HG02759 (cell line): ENCODE measurements around the gene GDF2.

ENCODE experiments used
- ATAC-seq: cut with Tn5 transposase; IDR thresholded peaks from one replicate; pipeline ENCODE4 v1.9.1; 2021; ENCODE audit warnings: mild to moderate bottlenecking, moderate library complexity; ENCODE audit not compliant: unreplicated experiment

Gene GDF2

GRCh38 chr10:47311193-47311931, 10.9 kb upstream of the GDF2 start:
- no peak for ATAC-seq

- peak; percentile 73 for ATAC-seq
Observed at GRCh38 chr10:47311932-47312662, 10.2 kb upstream of the GDF2 start.

DNA sequence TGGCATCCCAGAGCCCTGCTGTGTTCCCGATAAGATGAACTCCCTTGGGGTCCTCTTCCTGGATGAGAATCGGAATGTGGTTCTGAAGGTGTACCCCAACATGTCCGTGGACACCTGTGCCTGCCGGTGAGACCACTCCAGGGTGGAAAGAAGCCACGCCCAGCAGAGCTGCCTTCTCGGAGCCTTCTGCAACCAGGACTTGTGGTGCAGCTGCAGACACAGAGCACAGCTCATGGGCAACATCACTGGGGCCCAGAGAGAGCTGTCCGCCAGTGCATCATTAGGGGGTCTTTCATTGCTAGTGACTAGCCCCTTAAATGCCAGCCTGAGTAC, 9.6 kb upstream of the GDF2 start:
- no peak for ATAC-seq

DNA sequence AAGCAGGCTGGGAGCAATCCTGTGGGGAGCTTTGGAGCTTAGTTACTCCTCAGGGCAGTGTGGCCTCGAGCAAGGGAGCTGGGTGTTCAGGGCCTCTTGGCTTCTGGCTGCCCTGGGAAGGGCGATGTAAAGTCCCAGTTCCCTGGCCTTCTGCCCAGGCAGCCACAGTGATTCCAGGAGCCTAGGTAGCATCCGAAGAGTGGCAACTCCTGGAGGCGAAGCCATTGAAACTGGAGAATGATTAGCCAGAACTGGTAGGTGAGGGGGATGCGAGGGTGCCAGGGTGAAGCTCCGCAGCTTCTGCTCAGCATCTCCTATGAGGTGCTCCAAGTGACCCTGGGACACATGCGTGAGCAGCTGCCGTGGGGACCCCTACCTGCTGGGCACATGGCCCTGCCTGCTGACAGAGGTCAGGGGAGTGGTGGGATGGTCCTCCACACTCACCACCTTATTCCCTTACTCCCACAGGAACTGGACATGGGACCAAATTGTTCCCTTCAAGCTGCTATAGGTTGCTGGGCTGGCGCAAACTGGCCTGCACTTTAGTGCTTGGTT, 7.8 kb upstream of the GDF2 start:
- ATAC-seq = no peak

GRCh38 chr10:47315421-47315820, 6.8 kb upstream of the GDF2 start:
- ATAC-seq = no peak

- no peak for ATAC-seq
Observed at GRCh38 chr10:47316131-47316530, 6.1 kb upstream of the GDF2 start.

- no peak for ATAC-seq
Observed at GRCh38 chr10:47317251-47317650, 5.0 kb upstream of the GDF2 start.

DNA sequence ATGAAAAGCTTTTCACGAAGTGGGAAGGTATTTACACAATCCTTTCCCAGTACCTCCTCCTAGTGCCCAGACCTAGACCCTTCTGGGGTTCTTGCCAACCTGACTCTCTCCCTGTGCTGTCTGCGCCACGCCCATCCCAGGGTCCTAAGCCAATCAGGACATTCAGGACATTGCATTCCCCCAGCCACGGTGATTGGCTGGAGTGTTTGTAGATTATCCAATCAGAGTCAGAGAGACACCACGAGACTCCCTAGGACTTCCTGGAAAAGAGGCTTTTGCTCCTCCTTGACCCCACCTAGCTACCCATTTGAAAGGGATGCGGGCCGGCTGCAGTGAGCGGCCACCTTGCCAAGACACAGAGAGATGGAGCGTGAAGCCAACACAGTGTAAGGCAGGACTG, 3.5 kb upstream of the GDF2 start:
- no peak for ATAC-seq

- ATAC-seq = no peak
Observed at GRCh38 chr10:47319784-47320183, 2.5 kb upstream of the GDF2 start.

GRCh38 chr10:47320812-47321211, 1.4 kb upstream of the GDF2 start:
- ATAC-seq = no peak

DNA sequence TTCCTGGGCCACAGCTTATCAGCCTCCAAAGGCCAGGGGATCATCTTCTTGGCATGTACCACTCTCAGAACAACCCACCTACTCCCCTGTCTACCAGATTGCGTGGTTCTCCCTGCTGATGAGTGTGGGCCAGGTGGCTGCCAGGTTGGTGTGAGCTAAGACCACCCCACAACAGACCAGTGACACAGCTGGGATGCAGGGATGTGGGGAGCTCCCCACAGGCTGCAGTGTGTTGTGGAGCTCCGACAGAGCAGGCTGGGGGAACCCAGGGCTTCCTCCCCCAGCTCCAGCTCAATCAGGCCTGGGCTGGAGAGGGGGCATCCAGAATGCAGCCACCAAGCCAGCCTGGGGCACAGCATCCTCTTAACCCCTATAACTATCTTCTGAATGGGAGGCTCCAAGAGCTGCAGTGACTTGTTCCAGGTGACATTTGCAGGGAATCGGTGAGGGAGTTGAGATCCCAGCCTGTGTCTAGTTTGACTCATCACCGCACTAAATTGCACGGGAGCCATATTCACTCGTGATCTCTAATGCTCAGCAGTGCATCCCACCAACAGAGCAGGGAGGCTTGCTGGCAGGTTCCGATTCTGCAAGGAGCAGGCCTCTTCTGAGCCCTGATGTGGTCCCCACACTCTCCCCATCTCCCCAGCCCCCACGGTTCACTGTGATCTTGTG, 596 bp upstream of the GDF2 start:
- ATAC-seq = no peak

DNA sequence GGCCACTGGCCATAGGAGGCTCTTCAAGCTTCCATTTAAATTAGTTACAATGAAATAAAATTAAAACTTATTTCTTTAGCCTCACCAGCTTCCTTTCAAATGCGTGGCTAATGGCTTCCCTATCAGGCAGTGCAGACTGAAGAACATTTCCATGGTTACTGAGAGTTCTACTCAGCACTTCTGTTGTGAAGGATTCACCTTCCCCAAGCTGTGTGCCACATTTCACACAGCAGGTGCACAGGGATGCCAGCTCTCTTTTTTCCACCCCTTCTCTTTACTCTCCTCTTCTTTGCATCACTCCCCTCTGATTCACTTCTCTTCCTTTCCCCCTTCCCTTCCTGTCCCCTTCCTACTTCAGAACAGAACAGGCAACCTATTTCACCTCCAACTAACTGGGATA, 833 bp downstream of the GDF2 start:
- no peak for ATAC-seq

DNA sequence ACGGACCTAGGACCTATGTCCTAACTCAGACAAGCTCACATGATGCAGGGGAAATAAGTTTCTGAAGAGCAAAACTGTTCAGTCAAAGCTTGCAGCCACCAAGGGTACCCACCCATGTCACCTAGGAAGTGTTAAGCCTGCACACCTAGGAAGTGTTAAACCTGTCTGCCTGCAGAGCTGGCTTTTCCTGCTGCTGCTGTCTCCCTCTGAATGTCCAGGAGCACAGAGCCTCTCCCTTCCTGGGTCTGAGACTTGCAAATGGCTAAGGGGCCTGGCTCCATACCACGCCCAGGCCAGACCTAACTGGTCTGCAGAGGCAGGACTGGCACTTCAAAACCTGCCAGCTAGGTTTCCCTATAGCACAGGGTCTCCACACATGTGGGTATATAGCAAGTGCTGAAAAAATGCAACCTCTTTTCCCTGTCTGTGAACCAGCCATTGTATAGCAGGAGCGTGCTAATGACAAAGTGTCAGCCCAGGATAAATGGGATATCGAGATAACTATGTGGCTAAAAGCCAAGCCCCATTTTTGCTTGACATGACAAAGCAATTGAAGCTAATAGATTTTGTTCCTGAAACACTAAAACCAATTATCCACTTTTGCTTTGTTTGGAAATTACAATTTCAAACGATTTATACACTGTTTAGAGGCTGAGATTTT, 1.5 kb downstream of the GDF2 start:
- no peak for ATAC-seq

DNA sequence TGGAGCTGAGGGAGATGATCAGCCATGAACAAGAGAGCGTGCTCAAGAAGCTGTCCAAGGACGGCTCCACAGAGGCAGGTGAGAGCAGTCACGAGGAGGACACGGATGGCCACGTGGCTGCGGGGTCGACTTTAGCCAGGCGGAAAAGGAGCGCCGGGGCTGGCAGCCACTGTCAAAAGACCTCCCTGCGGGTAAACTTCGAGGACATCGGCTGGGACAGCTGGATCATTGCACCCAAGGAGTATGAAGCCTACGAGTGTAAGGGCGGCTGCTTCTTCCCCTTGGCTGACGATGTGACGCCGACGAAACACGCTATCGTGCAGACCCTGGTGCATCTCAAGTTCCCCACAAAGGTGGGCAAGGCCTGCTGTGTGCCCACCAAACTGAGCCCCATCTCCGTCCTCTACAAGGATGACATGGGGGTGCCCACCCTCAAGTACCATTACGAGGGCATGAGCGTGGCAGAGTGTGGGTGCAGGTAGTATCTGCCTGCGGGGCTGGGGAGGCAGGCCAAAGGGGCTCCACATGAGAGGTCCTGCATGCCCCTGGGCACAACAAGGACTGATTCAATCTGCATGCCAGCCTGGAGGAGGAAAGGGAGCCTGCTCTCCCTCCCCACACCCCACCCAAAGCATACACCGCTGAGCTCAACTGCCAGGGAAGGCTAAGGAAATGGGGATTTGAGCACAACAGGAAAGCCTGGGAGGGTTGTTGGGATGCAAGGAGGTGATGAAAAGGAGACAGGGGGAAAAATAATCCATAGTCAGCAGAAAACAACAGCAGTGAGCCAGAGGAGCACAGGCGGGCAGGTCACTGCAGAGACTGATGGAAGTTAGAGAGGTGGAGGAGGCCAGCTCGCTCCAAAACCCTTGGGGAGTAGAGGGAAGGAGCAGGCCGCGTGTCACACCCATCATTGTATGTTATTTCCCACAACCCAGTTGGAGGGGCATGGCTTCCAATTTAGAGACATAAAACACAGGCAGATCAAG, 3.3 kb downstream of the GDF2 start:
- ATAC-seq = no peak

DNA sequence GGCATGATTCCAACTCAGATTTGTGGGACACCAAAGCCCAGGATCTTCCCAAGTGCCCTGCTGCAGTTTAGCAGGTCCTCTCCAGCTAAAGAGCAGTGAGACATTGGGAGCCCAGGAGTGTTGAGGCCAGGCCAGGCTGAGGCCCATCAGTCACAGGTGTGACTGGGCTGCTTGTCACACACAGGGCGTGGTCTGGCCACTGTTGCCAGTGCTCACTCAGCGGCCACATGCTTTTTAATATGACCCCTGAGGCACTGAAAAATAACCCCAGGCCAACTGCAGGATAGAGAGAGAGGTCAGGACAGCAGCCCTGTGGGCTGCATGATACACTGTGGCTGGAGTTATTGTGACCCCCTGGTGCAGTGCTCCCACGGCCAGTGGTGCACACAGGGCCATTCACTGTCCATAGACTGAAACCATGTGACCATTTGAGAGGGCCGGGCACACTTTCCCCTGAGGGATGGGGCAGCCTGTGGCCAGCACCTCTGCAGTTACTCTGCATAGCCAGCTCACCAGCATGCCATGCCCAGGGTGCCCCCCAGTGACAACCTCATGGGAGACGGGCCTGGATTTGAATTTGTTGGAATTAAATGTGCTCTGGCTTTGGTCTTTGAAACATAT, 4.2 kb downstream of the GDF2 start:
- no peak for ATAC-seq

DNA sequence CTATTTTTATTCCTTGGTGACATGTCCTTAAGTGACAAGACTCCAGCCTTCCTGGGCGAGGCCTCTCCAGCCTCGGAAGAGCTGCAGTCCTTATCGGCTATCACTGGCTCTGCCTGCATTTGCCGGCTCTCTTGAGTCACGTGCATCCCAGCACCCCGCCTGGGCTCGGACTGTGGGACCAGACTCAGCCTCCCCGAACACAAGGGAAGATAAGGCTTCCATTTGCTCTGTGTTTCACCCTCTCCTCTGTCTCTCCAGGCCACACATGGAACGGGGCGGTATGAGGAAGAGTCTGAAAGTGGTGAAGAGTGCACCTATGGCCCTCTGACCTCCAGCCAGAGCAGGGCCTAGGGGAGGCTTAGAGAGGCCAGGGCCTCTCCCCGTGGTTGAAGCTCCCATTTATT, 4.7 kb downstream of the GDF2 start:
- no peak for ATAC-seq

DNA sequence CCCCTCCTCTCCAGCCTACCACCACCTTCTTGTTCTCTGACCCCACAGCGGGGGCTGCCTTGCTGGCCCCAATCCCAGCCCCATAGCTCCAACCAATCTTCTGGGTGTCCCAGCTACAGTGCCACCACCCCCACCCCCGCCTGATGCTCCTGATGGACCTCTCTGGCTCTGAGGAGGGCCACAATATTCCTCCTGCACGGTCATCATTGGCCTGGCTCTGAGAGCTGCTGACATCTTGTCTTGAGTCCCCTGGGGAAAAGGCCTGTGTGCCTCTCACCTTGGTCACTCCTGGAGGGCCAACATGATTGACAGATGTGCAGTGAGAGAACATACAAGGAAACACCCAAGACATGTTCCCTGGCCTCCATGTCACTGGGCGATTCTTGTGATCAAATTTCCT, 7.6 kb downstream of the GDF2 start:
- ATAC-seq = no peak

- ATAC-seq = no peak
Observed at GRCh38 chr10:47330366-47330765, 8.1 kb downstream of the GDF2 start.

DNA sequence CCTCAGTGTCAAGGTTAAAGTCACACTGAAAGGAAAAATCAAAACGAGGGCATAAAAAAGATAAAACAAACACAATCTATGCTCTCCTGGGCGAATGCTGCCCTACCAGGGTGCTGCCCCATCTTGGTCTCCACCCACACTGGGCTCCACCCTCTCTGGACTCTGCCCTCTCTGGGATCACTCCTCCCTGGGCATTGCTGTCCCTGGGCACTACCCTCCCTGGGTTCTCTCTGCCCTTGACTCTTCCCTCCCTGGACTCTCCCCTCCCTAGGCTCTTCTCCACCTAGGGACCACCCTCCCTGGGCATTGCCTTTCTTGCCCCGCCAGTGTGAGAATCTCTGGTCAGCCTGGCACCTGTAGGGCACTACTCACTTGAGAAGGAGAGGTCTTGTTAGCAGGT, 8.6 kb downstream of the GDF2 start:
- no peak for ATAC-seq

DNA sequence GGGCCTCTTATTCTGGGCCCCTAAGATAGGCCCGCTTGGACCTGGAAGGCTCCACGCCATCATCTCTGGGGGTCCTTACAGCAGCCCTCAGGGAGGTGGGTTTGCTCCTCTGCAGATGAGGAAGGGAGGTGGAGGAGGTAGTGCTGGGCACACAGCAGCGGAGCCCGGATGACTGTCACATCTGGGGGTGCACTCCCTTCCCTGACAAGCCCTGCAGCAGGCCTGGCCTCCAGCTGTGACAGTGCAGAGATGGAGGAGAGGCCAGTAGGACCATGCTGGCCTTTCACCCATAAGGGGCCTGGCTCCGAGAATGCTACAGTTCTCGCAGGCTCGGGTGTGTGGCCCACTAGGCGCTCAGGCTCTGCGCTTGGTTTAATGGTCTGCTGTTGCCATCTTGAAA, 9.2 kb downstream of the GDF2 start:
- no peak for ATAC-seq
